ENCODE measurements around the gene CDCA8.

DNA sequence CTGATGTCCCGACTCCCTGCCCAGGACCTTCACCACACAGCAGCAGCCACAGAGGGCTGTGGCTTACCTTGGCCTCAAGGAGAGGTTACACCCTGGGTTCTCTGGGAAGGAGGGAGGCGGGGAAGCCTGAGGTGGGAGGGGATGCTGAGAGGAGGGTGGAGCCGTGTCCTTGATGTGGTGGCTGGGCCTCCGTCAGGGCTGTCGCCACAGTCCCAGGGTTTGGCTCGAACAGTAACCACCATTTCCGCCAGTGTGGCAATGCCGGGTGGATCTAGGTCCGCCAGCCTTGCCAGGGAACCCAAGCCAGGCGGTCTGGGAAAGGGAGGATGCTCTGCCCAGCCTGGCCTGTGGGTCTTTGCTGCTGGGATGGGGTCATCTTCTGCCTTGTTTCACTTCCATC is 18.4 kb upstream of the CDCA8 start:
- TF ChIP-seq POLR2A (IDR thresholded peaks at IDR 0.05), result no peak
- TF ChIP-seq, protein P1, sequence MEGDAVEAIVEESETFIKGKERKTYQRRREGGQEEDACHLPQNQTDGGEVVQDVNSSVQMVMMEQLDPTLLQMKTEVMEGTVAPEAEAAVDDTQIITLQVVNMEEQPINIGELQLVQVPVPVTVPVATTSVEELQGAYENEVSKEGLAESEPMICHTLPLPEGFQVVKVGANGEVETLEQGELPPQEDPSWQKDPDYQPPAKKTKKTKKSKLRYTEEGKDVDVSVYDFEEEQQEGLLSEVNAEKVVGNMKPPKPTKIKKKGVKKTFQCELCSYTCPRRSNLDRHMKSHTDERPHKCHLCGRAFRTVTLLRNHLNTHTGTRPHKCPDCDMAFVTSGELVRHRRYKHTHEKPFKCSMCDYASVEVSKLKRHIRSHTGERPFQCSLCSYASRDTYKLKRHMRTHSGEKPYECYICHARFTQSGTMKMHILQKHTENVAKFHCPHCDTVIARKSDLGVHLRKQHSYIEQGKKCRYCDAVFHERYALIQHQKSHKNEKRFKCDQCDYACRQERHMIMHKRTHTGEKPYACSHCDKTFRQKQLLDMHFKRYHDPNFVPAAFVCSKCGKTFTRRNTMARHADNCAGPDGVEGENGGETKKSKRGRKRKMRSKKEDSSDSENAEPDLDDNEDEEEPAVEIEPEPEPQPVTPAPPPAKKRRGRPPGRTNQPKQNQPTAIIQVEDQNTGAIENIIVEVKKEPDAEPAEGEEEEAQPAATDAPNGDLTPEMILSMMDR (IDR thresholded peaks at IDR 0.05), result no peak
